ENCODE results near the gene PADI1. TPM values are rescaled to one million over a fixed set of nuclear protein-coding genes. Genes with fewer than 3 reads are reported as not detected.

PADI1 gene
- total and polyA plus RNA-seq, 2 experiments from 2014 or later = not detected

DNA sequence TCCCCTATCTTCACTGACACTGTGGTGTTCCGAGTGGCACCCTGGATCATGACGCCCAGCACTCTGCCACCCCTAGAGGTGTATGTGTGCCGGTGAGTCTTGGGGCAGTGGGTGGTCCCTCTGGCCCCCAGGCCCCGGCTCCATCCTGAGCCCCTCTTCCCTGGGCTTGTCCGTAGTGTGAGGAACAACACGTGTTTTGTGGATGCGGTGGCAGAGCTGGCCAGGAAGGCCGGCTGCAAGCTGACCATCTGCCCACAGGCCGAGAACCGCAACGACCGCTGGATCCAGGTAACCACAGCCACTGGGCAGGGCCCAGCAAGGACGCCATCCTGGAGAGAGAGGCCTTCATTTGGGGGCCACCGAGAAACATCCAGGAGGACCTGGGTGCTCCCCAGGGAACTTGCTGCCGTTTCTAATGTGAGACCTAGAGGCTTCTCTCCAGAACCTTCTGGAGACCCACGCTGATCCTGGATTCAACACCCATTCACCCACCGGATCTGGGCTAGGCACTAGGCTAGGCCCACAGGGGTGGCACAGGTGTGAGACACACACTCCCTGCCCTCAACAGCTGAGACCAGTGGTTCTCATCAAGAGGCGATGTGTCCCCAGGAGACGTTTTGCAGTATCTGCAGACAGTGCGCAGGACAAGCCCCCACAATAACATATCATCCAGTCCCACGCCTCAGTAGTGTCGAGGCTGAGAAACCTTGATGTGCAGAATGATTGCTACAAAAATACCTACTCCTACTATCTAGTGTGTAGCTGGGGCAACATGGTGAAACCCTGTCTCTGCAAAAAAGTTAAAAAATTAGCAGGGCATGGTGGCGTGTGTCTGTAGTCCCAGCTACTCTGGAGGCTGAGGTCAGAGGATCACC is 66.2 kb downstream of the PADI1 start:
- H3K4me3 ChIP-seq = no peak overlapping the region
- H3K4me2 ChIP-seq = no peak overlapping the region
- H3K27me3 ChIP-seq = no peaks in the 10 kb centered on the region
- H2AFZ ChIP-seq = no peak overlapping the region
- no peaks in the 10 kb centered on the region for H3K4me1 ChIP-seq (ENCODE audit: insufficient read depth)
- WGBS (ENCODE audit: low lambda C conversion rate, missing lambda C conversion rate) = 93% methylated on average over 23 of the region's 23 CpGs
- no peaks in the 10 kb centered on the region for H4K20me1 ChIP-seq (ENCODE audit: insufficient read depth, poor library complexity, severe bottlenecking)
- H3K79me2 ChIP-seq = no peaks in the 10 kb centered on the region
- H3K27ac ChIP-seq = no peak overlapping the region
- DNase-seq (ENCODE audit: low spot score) = no peak
- H3K9me3 ChIP-seq (ENCODE audit: low read depth) = no peaks in the 10 kb centered on the region
- H3K36me3 ChIP-seq (replicated peaks; ENCODE audit: insufficient read depth, low read depth) = no peaks in the 10 kb centered on the region
- TF ChIP-seq, protein P1, sequence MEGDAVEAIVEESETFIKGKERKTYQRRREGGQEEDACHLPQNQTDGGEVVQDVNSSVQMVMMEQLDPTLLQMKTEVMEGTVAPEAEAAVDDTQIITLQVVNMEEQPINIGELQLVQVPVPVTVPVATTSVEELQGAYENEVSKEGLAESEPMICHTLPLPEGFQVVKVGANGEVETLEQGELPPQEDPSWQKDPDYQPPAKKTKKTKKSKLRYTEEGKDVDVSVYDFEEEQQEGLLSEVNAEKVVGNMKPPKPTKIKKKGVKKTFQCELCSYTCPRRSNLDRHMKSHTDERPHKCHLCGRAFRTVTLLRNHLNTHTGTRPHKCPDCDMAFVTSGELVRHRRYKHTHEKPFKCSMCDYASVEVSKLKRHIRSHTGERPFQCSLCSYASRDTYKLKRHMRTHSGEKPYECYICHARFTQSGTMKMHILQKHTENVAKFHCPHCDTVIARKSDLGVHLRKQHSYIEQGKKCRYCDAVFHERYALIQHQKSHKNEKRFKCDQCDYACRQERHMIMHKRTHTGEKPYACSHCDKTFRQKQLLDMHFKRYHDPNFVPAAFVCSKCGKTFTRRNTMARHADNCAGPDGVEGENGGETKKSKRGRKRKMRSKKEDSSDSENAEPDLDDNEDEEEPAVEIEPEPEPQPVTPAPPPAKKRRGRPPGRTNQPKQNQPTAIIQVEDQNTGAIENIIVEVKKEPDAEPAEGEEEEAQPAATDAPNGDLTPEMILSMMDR (IDR thresholded peaks at IDR 0.05; ENCODE audit: poor library complexity) = no peak
- TF ChIP-seq EZH2 (IDR thresholded peaks at IDR 0.05; ENCODE audit: borderline replicate concordance) = no peak
- no peak for TF ChIP-seq EZH2phosphoT487 (IDR thresholded peaks at IDR 0.05; ENCODE audit: low read depth, severe bottlenecking, unreplicated experiment)
- no peaks in the 10 kb centered on the region for H3K9me2 ChIP-seq (replicated peaks; ENCODE audit: insufficient read depth)

DNA sequence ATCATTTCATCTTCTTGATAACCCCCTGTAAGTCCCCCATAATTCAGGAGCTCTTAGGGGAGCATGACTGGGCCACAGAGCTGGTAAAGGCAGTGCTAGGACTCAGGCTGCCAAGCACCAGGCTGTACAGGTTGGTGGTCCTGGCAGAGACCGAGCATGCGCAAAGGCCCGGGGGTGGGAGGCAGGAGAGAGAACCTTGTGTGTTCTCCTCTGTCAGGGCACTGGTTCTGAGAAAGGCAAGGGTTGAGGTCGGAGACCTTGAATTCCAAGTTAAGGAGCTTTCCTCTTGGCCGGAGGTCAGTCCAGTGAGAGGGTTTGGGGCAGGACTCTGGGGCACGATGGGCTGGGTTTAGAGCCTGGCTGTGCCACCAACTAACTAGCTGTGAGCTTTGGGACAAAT is 67.1 kb downstream of the PADI1 start:
- no peak for TF ChIP-seq EZH2 (IDR thresholded peaks at IDR 0.05; ENCODE audit: borderline replicate concordance)
- TF ChIP-seq, protein P1 (IDR thresholded peaks at IDR 0.05; ENCODE audit: poor library complexity) = no peak
- no peak for TF ChIP-seq EZH2phosphoT487 (IDR thresholded peaks at IDR 0.05; ENCODE audit: low read depth, severe bottlenecking, unreplicated experiment)
- no peaks in the 10 kb centered on the region for H3K4me1 ChIP-seq (ENCODE audit: insufficient read depth)
- H2AFZ ChIP-seq = no peak overlapping the region
- DNase-seq (ENCODE audit: low spot score) = no peak
- H3K4me3 ChIP-seq = no peak overlapping the region
- no peak overlapping the region for H3K4me2 ChIP-seq
- no peaks in the 10 kb centered on the region for H3K9me2 ChIP-seq (replicated peaks; ENCODE audit: insufficient read depth)
- no peaks in the 10 kb centered on the region for H4K20me1 ChIP-seq (ENCODE audit: insufficient read depth, poor library complexity, severe bottlenecking)
- no peaks in the 10 kb centered on the region for H3K36me3 ChIP-seq (replicated peaks; ENCODE audit: insufficient read depth, low read depth)
- H3K27ac ChIP-seq = no peak overlapping the region
- H3K9me3 ChIP-seq (ENCODE audit: low read depth) = no peaks in the 10 kb centered on the region
- no peaks in the 10 kb centered on the region for H3K79me2 ChIP-seq
- H3K27me3 ChIP-seq = no peaks in the 10 kb centered on the region
- 94% methylated on average over 6 of the region's 6 CpGs for WGBS (ENCODE audit: low lambda C conversion rate, missing lambda C conversion rate)

DNA sequence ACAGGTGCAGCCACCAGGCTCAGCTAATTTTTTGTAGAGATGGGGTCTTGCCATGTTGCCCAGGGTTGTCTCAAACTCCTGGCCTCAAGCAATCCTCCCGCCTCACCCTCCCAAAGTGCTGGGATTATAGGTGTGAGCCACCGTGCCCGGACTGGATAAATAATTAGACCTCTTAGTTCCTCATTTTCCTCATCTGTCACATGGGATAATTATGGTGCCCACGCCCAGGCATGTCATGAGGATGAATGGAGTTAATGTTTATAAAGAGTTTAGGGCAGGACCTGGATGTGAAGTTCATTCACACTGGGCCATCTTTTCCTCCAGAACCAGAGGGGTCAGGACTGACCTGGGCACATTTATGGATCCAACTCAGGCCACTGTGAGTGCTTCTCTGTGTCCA is 67.7 kb downstream of the PADI1 start:
- no peaks in the 10 kb centered on the region for H3K27me3 ChIP-seq
- H3K4me1 ChIP-seq (ENCODE audit: insufficient read depth) = no peaks in the 10 kb centered on the region
- WGBS (ENCODE audit: low lambda C conversion rate, missing lambda C conversion rate) = 73% methylated on average over 4 of the region's 4 CpGs
- H3K79me2 ChIP-seq = no peaks in the 10 kb centered on the region
- H2AFZ ChIP-seq = no peak overlapping the region
- no peaks in the 10 kb centered on the region for H3K9me3 ChIP-seq (ENCODE audit: low read depth)
- H3K4me2 ChIP-seq = no peak overlapping the region
- H3K9me2 ChIP-seq (replicated peaks; ENCODE audit: insufficient read depth) = no peaks in the 10 kb centered on the region
- no peaks in the 10 kb centered on the region for H4K20me1 ChIP-seq (ENCODE audit: insufficient read depth, poor library complexity, severe bottlenecking)
- no peak for DNase-seq (ENCODE audit: low spot score)
- H3K27ac ChIP-seq = no peak overlapping the region
- no peak overlapping the region for H3K4me3 ChIP-seq
- H3K36me3 ChIP-seq (replicated peaks; ENCODE audit: insufficient read depth, low read depth) = no peaks in the 10 kb centered on the region
- TF ChIP-seq EZH2 (IDR thresholded peaks at IDR 0.05; ENCODE audit: borderline replicate concordance) (no peak), EZH2phosphoT487 (IDR thresholded peaks at IDR 0.05; ENCODE audit: low read depth, severe bottlenecking, unreplicated experiment) (no peak)
- TF ChIP-seq, protein P1 (IDR thresholded peaks at IDR 0.05; ENCODE audit: poor library complexity) = no peak
